Spinal cord (tissue), 10 donors: Measurements from ENCODE around the gene PER3. TPM values are rescaled to one million over a fixed set of nuclear protein-coding genes. Genes with fewer than 3 reads are reported as not detected.
A peak's percentile ranks its signal among the peaks of the same experiment; 100 is the strongest.

ENCODE experiments used
- DNase-seq, 6 donors: peaks; one replicate each; pipeline versions ENCODE4 v3.0.0 to v3.0.0-alpha.2; 2013 to 2015; ENCODE audit warnings: low spot score in 6 of 6, low read depth in 4 of 6
- H3K27ac ChIP-seq: one replicate; pipeline ENCODE4 v1.5.1; 2013; ENCODE audit warnings: low read depth, low read length, control low read depth
- H3K27me3 ChIP-seq: one replicate; pipeline ENCODE4 v1.6.1; 2013; ENCODE audit warnings: low read length; ENCODE audit not compliant: control insufficient read depth, insufficient read depth
- H3K36me3 ChIP-seq: one replicate; pipeline ENCODE4 v1.6.1; 2013; ENCODE audit warnings: low read length; ENCODE audit not compliant: control insufficient read depth, insufficient read depth
- H3K4me1 ChIP-seq: one replicate; pipeline ENCODE4 v1.6.1; 2013; ENCODE audit warnings: low read length; ENCODE audit not compliant: control insufficient read depth, insufficient read depth
- H3K4me3 ChIP-seq: one replicate; pipeline ENCODE4 v1.5.1; 2013; ENCODE audit warnings: low read depth, low read length, control low read depth
- H3K9me3 ChIP-seq: one replicate; pipeline ENCODE4 v1.6.1; 2013; ENCODE audit warnings: low read length; ENCODE audit not compliant: control insufficient read depth, insufficient read depth
- WGBS: methylation state at CpG from one replicate; pipeline ENCODE4 v1.1.5; 2013; ENCODE audit warnings: missing lambda C conversion rate; ENCODE audit not compliant: insufficient coverage; 5-methylcytosine and 5-hydroxymethylcytosine counted together
- polyA plus RNA-seq, 2 donors: library from polyadenylated mRNA; unstranded; fragments of 120-200 nt; gene quantifications; one replicate each; pipeline ENCODE4 v1.2.1, GENCODE V29; 2013; ENCODE audit not compliant: insufficient read length in 2 of 2
- total RNA-seq, 2 donors: library from RNA; depleted of rRNA in 1 of 2; stranded (reverse); fragments of 120-200 nt in 1 of 2; fragments of >200 nt in 1 of 2; gene quantifications; one replicate each; pipeline versions ENCODE4 v1.2.3 to v1.2.4, GENCODE V29; 2013 to 2014
- donor health status: healthy.

Gene PER3
- total and polyA plus RNA-seq, 4 donors: 13.7 to 19.3 (median 17.8) TPM

GRCh38 chr1:7847599-7847998 is 63.5 kb downstream of the PER3 start:
- Histone ChIP-seq H3K4me3 (no peak overlapping the region), H3K9me3 (no peaks in the 10 kb centered on the region), H3K27ac (no peak overlapping the region), H3K27me3 (no peaks in the 10 kb centered on the region), H3K4me1 (no peaks in the 10 kb centered on the region), H3K36me3 (no peaks in the 10 kb centered on the region)
- 100% methylated on average over 1 of the region's 4 CpGs for WGBS
- DNase-seq: no peak

- 90% methylated on average over 10 of the region's 15 CpGs for WGBS
- no peak for DNase-seq
- Histone ChIP-seq H3K36me3 (no peaks in the 10 kb centered on the region), H3K4me3 (no peak overlapping the region), H3K9me3 (no peaks in the 10 kb centered on the region), H3K27me3 (no peaks in the 10 kb centered on the region), H3K4me1 (no peaks in the 10 kb centered on the region), H3K27ac (no peak overlapping the region)
Observed at GRCh38 chr1:7850786-7851185, 66.7 kb downstream of the PER3 start.

GRCh38 chr1:7852804-7853683 is 69.0 kb downstream of the PER3 start, which contains the start of gene UTS2:
Gene UTS2 (minus strand): TSS chr1:7853065. CDS start chr1:7853003, 62 bp downstream.
- no peaks in the 10 kb centered on the region for H3K36me3 ChIP-seq
- no peaks in the 10 kb centered on the region for H3K9me3 ChIP-seq
- no peak within 1 kb of the TSS for H3K4me3 ChIP-seq
- no peaks in the 10 kb centered on the region for H3K4me1 ChIP-seq
- H3K27ac ChIP-seq: no peak within 1 kb of the TSS
- DNase-seq: peak in 1 of 6 donors; percentile 17
- H3K27me3 ChIP-seq: no peaks in the 10 kb centered on the region
- WGBS: 79% methylated on average over 4 of the region's 10 CpGs

DNA sequence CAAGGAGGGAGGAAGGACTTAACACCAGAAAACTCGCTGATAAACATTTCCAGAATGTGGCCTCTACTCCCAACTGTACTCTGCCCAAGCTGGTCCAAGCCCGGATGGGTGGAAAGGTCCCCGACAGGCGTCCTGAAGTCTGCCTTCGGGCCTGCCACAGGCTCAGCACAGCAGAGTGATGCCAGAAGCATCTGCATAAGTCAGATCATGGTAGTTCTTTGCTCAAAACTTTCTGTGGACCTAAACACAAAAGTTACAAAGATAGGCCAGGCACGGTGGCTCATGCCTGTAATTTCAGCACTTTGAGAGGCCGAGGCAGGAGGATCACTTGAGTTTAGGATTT is 69.6 kb downstream of the PER3 start:
- H3K27ac ChIP-seq: no peak overlapping the region
- WGBS: 91% methylated on average over 7 of the region's 7 CpGs
- no peaks in the 10 kb centered on the region for H3K4me1 ChIP-seq
- no peaks in the 10 kb centered on the region for H3K27me3 ChIP-seq
- H3K9me3 ChIP-seq: no peaks in the 10 kb centered on the region
- no peak overlapping the region for H3K4me3 ChIP-seq
- H3K36me3 ChIP-seq: no peaks in the 10 kb centered on the region
- DNase-seq: no peak

- no peaks in the 10 kb centered on the region for H3K36me3 ChIP-seq
- no peaks in the 10 kb centered on the region for H3K27me3 ChIP-seq
- WGBS: 53% methylated on average over 15 of the region's 15 CpGs
- no peaks in the 10 kb centered on the region for H3K4me1 ChIP-seq
- no peaks in the 10 kb centered on the region for H3K9me3 ChIP-seq
- DNase-seq: no peak
- H3K27ac ChIP-seq: no peak overlapping the region
- H3K4me3 ChIP-seq: no peak overlapping the region
Observed at GRCh38 chr1:7856345-7856744, 72.3 kb downstream of the PER3 start.

- no peaks in the 10 kb centered on the region for H3K9me3 ChIP-seq
- H3K27me3 ChIP-seq: no peaks in the 10 kb centered on the region
- no peaks in the 10 kb centered on the region for H3K4me1 ChIP-seq
- no peak overlapping the region for H3K4me3 ChIP-seq
- H3K27ac ChIP-seq: no peak overlapping the region
- no peaks in the 10 kb centered on the region for H3K36me3 ChIP-seq
- 72% methylated on average over 2 of the region's 2 CpGs for WGBS
- no peak for DNase-seq
Observed at GRCh38 chr1:7857000-7857399, 72.9 kb downstream of the PER3 start.

DNA sequence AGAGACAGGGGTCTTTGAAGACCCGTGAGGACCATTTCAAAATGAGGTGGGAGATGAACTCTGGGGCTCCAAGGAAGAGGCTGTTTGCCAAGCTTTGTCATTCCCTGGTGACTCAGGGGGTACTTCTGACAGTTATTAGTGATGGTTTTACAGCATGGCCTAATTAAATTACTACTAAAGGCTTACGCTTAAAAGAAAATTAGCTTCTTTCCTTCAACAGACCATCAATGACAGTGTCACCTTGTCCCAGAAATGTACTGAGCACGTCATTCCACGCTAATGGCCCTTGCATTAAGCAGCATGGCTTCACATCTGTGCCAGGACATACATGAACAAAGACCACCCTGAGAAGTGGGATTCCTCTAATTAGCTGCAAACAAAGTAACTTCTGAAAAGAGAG is 73.9 kb downstream of the PER3 start:
- Histone ChIP-seq H3K27ac (no peak overlapping the region), H3K27me3 (no peaks in the 10 kb centered on the region), H3K4me3 (no peak overlapping the region), H3K4me1 (no peaks in the 10 kb centered on the region), H3K9me3 (no peaks in the 10 kb centered on the region), H3K36me3 (no peaks in the 10 kb centered on the region)
- peak in 1 of 6 donors; percentile 54 for DNase-seq
- WGBS: 32% methylated on average over 4 of the region's 4 CpGs

DNA sequence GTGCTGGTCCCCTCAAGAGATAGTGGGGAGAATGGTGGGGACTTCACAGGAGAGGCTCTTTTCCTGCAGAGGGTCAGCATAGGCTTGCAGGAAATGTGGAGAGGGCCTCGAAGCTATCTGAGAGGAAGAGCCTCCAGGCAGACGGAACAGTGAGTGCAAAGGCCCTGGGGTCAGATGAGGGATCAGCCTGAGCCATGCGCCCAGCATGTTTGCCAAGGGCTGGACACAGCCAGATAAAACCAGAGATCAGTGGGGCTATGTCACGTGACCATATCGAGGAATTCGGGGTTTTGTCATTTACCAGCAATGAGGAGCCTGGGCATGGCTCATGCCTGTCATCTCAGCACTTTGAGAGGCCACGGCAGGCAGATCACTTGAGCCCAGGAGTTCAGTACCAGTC is 75.3 kb downstream of the PER3 start:
- Histone ChIP-seq H3K9me3 (no peaks in the 10 kb centered on the region), H3K4me3 (no peak overlapping the region), H3K4me1 (no peaks in the 10 kb centered on the region), H3K27ac (no peak overlapping the region), H3K36me3 (no peaks in the 10 kb centered on the region), H3K27me3 (no peaks in the 10 kb centered on the region)
- WGBS: 88% methylated on average over 7 of the region's 7 CpGs
- DNase-seq: no peak

- H3K27ac ChIP-seq: no peak overlapping the region
- no peak for DNase-seq
Observed at GRCh38 chr1:7860130-7860529, 76.0 kb downstream of the PER3 start.

GRCh38 chr1:7861452-7861851 is 77.4 kb downstream of the PER3 start:
- H3K4me1 ChIP-seq: no peaks in the 10 kb centered on the region
- 91% methylated on average over 15 of the region's 15 CpGs for WGBS
- no peaks in the 10 kb centered on the region for H3K36me3 ChIP-seq
- no peak for DNase-seq
- no peaks in the 10 kb centered on the region for H3K9me3 ChIP-seq
- H3K27me3 ChIP-seq: no peaks in the 10 kb centered on the region
- no peak overlapping the region for H3K27ac ChIP-seq
- H3K4me3 ChIP-seq: no peak overlapping the region

More at GRCh38 chr1:7860130-7860529, 76.0 kb downstream of the PER3 start:
- H3K9me3 ChIP-seq: no peaks in the 10 kb centered on the region
- no peaks in the 10 kb centered on the region for H3K36me3 ChIP-seq
- no peaks in the 10 kb centered on the region for H3K27me3 ChIP-seq
- H3K4me1 ChIP-seq: no peaks in the 10 kb centered on the region
- no peak overlapping the region for H3K4me3 ChIP-seq
- whole genome bisulfite sequencing: 90% methylated on average over 7 of the region's 9 CpGs
